Measurements from ENCODE around the gene CDX2.

Gene CDX2

DNA sequence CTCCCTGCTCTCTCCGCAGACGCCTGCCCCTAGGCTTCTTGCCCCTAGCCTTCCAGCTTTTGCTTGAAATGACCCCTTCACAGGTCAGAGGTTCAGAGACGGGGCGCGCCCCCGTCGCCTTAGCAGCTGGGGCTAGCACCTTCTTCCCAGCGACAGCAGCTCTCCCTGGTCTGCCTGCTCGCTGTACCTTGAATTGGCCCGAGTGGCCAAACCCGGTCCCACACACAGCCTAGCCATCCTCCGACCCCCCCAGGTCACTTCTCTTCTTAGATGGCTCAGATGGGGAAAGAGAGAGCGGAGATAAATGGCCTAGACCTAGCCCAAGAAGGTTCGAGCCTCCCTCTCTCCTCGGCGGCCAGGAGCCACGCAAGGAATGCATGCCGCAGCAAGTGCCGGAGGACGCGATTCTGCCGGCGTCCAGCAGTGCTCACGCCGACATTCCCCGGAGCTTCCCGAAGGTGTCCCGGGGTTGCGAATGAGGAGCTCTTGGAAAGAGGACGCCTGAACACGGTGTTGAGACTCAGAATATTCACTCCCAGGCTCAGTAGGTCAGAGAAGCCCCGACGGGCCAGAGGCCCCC is 1.3 kb downstream of the CDX2 start:
- no peak overlapping the region for H3K4me3 ChIP-seq (ENCODE audit: low read depth, low read length)
- DNase-seq: no peak
- peaks cover 100% of the 10 kb centered on the region for H3K27me3 ChIP-seq (ENCODE audit: insufficient read depth, low read depth, severe bottlenecking)
- TF ChIP-seq CTCF (IDR thresholded peaks at IDR 0.05; ENCODE audit: low read depth, low read length): no peak
- peaks cover 44% of the 10 kb centered on the region for H3K9me3 ChIP-seq (ENCODE audit: severe bottlenecking)
- H3K36me3 ChIP-seq: no peaks in the 10 kb centered on the region
- no peak overlapping the region for H3K27ac ChIP-seq

DNA sequence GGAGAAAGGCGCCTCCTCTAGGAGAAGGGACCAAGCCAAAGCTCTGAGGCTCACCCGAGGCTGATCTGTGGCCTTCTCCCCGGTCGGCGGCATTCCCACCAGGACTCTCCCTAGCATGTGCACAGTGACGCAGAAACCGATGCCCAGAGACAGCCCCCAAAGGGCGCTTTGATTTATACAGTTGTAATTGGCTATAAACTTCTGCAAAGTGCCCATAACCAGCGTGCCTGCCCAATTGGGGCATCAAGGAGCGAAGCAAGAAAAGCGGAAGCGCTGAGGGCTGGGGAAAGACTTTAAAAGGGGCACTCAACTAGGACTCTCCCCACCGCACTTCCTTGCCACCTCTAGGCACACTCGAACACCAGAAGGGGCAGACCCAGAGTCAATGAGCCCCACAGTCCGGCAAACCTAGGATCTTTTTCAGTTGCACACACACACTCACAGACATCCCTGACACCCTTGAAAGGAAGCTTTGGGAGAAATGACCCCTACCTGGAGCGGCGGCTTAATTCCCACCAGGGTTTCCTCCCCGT is 1.8 kb downstream of the CDX2 start:
- H3K27ac ChIP-seq: no peak overlapping the region

DNA sequence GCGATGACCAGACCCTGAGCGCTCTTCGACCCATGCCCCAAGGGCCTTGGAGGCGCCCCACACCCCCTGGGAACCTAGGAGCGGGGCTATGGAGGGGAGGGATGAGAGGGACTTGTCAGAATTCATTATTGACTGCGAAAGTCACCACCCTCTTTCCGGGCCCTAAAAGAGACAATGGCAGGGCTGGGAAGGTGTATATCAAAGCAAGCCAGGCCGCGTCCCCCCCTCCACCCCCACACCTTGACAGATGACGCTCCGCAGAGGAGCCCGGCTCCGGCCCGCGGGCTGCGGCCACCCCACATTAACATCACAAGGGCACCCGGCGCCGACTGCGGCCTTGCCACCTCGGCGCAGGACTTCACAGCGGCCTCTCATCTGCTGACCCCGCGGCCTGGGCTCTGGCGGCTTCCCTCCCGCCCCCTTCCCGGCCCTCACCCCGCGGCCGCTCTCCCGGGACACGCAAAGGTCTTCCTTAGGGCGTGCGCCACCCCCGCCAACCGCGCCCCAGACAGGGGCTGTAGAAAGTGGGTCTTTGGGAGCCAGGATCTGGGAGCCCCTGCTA is 2.4 kb downstream of the CDX2 start:
- Histone ChIP-seq H3K27me3 (ENCODE audit: insufficient read depth, low read depth, severe bottlenecking) (peaks cover 100% of the 10 kb centered on the region), H3K4me3 (ENCODE audit: low read depth, low read length) (no peak overlapping the region), H3K36me3 (no peaks in the 10 kb centered on the region), H3K27ac (no peak overlapping the region), H3K9me3 (ENCODE audit: severe bottlenecking) (peaks cover 44% of the 10 kb centered on the region)
- no peak for DNase-seq
- TF ChIP-seq CTCF (IDR thresholded peaks at IDR 0.05; ENCODE audit: low read depth, low read length): no peak

More for the DNA sequence above, 1.8 kb downstream of the CDX2 start:
- Histone ChIP-seq H3K4me3 (ENCODE audit: low read depth, low read length) (no peak overlapping the region), H3K27me3 (ENCODE audit: insufficient read depth, low read depth, severe bottlenecking) (peaks cover 100% of the 10 kb centered on the region), H3K9me3 (ENCODE audit: severe bottlenecking) (peaks cover 44% of the 10 kb centered on the region), H3K36me3 (no peaks in the 10 kb centered on the region)
- TF ChIP-seq CTCF (IDR thresholded peaks at IDR 0.05; ENCODE audit: low read depth, low read length): no peak
- no peak for DNase-seq

DNA sequence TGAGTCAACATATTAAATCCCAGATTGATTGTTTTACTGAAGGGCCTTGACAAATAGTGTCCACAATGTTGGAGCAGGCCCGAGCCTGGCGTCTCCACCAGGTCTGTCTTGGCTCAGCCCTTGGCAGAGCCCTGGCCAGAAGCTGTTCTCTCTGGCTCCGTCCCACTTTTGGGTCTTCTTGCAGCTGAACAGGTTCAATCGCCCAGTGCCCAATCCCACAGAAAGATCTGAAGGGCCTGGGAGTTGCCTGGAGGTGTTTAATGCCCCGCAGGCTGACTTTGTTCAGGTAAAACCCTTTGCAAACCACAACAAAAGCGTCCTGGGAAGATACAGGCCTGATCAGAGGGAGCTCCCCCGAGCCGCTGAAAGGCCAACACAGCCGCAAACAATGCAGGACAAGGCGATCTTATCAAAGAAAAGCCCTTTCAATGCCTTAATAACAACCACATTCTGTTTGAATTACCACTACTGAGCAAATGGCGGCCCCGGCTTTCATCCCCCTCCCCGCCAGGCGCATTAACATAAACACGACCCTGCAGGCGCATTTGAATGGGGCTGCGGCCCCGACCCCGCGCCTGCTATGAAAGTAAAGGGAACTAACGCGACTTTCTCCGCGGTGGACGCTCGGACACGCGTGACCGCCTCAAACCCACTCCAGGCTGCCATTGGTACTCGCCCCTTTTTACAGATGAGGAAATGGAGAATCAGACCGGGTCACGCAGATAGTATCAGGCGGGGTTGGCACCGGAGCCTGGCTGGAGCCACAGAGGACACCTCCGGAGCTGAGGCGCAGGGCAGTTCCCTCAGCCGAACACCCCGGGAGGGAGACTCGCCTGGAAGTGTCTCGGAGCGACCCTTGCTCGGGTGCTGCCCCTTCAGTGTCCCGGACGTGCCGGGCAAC is 3.1 kb downstream of the CDX2 start:
- TF ChIP-seq CTCF (IDR thresholded peaks at IDR 0.05; ENCODE audit: low read depth, low read length): no peak
- H3K4me3 ChIP-seq (ENCODE audit: low read depth, low read length): no peak overlapping the region
- no peak overlapping the region for H3K27ac ChIP-seq
- H3K9me3 ChIP-seq (ENCODE audit: severe bottlenecking): peaks cover 44% of the 10 kb centered on the region
- peaks cover 100% of the 10 kb centered on the region for H3K27me3 ChIP-seq (ENCODE audit: insufficient read depth, low read depth, severe bottlenecking)
- H3K36me3 ChIP-seq: no peaks in the 10 kb centered on the region
- no peak for DNase-seq

GRCh38 chr13:27965343-27965739 is 3.8 kb downstream of the CDX2 start:
- peaks cover 100% of the 10 kb centered on the region for H3K27me3 ChIP-seq (ENCODE audit: insufficient read depth, low read depth, severe bottlenecking)

More at GRCh38 chr13:27965343-27965739, 3.8 kb downstream of the CDX2 start:
- H3K36me3 ChIP-seq: no peaks in the 10 kb centered on the region
- no peak for TF ChIP-seq CTCF (IDR thresholded peaks at IDR 0.05; ENCODE audit: low read depth, low read length)
- H3K27ac ChIP-seq: no peak overlapping the region
- no peak overlapping the region for H3K4me3 ChIP-seq (ENCODE audit: low read depth, low read length)
- H3K9me3 ChIP-seq (ENCODE audit: severe bottlenecking): peaks cover 41% of the 10 kb centered on the region
- DNase-seq: no peak
